HepG2 (cell line): ENCODE measurements around the gene ARPC1A. TPM values are rescaled to one million over a fixed set of nuclear protein-coding genes. Genes with fewer than 3 reads are reported as not detected.

Source experiments
- ARID5B ChIP-seq: IDR thresholded peaks from 2 replicates; pipeline ENCODE4 v1.4.0; 2020; ENCODE audit warnings: mild to moderate bottlenecking, missing genetic modification reagents
- ATF3 ChIP-seq: sonication (generic); formaldehyde crosslinking; IDR thresholded peaks from 2 replicates; pipeline ENCODE4 v1.4.0; 2020; ENCODE audit warnings: missing genetic modification reagents
- IKZF1 ChIP-seq: fragments of 450-650 bp; IDR thresholded peaks from 2 replicates; pipeline ENCODE4 v1.7.1; 2016
- IRF1 ChIP-seq: sonication (generic); formaldehyde crosslinking; IDR thresholded peaks from 2 replicates; pipeline ENCODE4 v1.4.0; 2020; ENCODE audit warnings: low read depth, mild to moderate bottlenecking, missing genetic modification reagents
- IRF9 ChIP-seq: sonication (generic); formaldehyde crosslinking; IDR thresholded peaks from 2 replicates; pipeline ENCODE4 v1.8.0; 2022; ENCODE audit warnings: missing genetic modification reagents, mild to moderate bottlenecking, borderline replicate concordance
- LBX2 ChIP-seq: sonication (generic); formaldehyde crosslinking; IDR thresholded peaks from 2 replicates; pipeline ENCODE4 v1.5.0; 2020; ENCODE audit warnings: missing genetic modification reagents, mild to moderate bottlenecking, borderline replicate concordance
- PCBP2 ChIP-seq: fragments of 200-400 bp; formaldehyde crosslinking; optimal IDR thresholded peaks from 2 replicates; pipeline ENCODE3; 2018; ENCODE audit warnings: low read length, low read depth; ENCODE audit not compliant: poor library complexity, severe bottlenecking
- STAT6 ChIP-seq: sonication (generic); formaldehyde crosslinking; IDR thresholded peaks from 2 replicates; pipeline ENCODE4 v1.4.0; 2020; ENCODE audit warnings: missing genetic modification reagents, mild to moderate bottlenecking, borderline replicate concordance
- TARDBP ChIP-seq: sonication (generic); formaldehyde crosslinking; IDR thresholded peaks from 2 replicates; pipeline ENCODE4 v1.8.0; 2022; ENCODE audit warnings: mild to moderate bottlenecking, missing genetic modification reagents
- ZKSCAN8 ChIP-seq: IDR thresholded peaks from 2 replicates; pipeline ENCODE4 v1.6.1; 2016; ENCODE audit warnings: borderline replicate concordance, missing genetic modification reagents, missing compliant biosample characterization
- ZNF326 ChIP-seq: sonication (generic); formaldehyde crosslinking; IDR thresholded peaks from 2 replicates; pipeline ENCODE4 v1.4.0; 2020; ENCODE audit warnings: missing genetic modification reagents, borderline replicate concordance
- ZNF329 ChIP-seq: sonication (generic); formaldehyde crosslinking; IDR thresholded peaks from 2 replicates; pipeline ENCODE4 v1.9.0; 2021; ENCODE audit warnings: low read depth, mild to moderate bottlenecking, missing genetic modification reagents
- ZNF563 ChIP-seq: sonication (generic); formaldehyde crosslinking; IDR thresholded peaks from 2 replicates; pipeline ENCODE4 v1.8.0; 2022; ENCODE audit warnings: mild to moderate bottlenecking, moderate library complexity, missing genetic modification reagents
- ZNF572 ChIP-seq: sonication (generic); formaldehyde crosslinking; IDR thresholded peaks from 2 replicates; pipeline ENCODE4 v1.5.1; 2020; ENCODE audit warnings: mild to moderate bottlenecking, missing genetic modification reagents
- ZNF574 ChIP-seq: sonication (generic); formaldehyde crosslinking; IDR thresholded peaks from 2 replicates; pipeline ENCODE4 v1.4.0; 2020; ENCODE audit warnings: missing genetic modification reagents
- polyA plus RNA-seq, 8 experiments: library from polyadenylated mRNA; depleted of rRNA in 3 of 8; stranded (reverse) in 7 of 8; unstranded in 1 of 8; fragments of >200 nt; fragmentation: Illumina TruSeq in 4 of 8; extraction: Trizol in 4 of 8; gene quantifications; 2 replicates each; pipeline versions ENCODE4 v1.2.1 to v1.2.3, GENCODE V29; 2011 to 2016; ENCODE audit warnings: low read depth in 4 of 8, missing spikeins in 1 of 8, mixed read lengths in 1 of 8; ENCODE audit not compliant: insufficient read depth in 1 of 8
- total RNA-seq, 5 experiments: library from RNA; depleted of rRNA; stranded (reverse); fragments of >200 nt; fragmentation: Illumina TruSeq; extraction: Trizol; gene quantifications; 2 replicates each; pipeline ENCODE4 v1.2.3, GENCODE V29; 2016; ENCODE audit warnings: low read depth in 1 of 5

The ARPC1A gene
- total and polyA plus RNA-seq, 2 of the 13 experiments (the other 11 are each of a cell fraction or from before 2014, with no cell fraction given): 44.3 to 88.5 TPM

- TF ChIP-seq ATF3 (CRISPR knock-in tag) (no peak), STAT6 (CRISPR knock-in tag) (no peak), ZNF563 (CRISPR knock-in tag) (peak; percentile 78; the same call in 1 of the 2 replicates), ZNF572 (CRISPR knock-in tag) (no peak), ZNF326 (CRISPR knock-in tag) (no peak), ARID5B (CRISPR knock-in tag) (no peak), ZNF574 (CRISPR knock-in tag) (peak; percentile 61; the same call in 1 of the 2 replicates), IRF9 (CRISPR knock-in tag) (0 out of 2 replicates have a peak, but pooled peaks have one; percentile 46), ZNF329 (CRISPR knock-in tag) (no peak), LBX2 (CRISPR knock-in tag) (no peak), IRF1 (CRISPR knock-in tag) (no peak), TARDBP (no peak), IKZF1 (no peak), PCBP2 (no peak), ZKSCAN8 (CRISPR knock-in tag) (no peak)
These were observed 48.7 kb downstream of the ARPC1A start, which contains the start of gene ARPC1B (continued) for GRCh38 chr7:99374111-99375064.
